PC-3 (cell line): ENCODE measurements around the gene MMP11.

Experiments used
- CTCF ChIP-seq: fragments of 300-600 bp; sonication (generic); conservative IDR thresholded peaks from 2 replicates; pipeline ENCODE4 v1.5.1; 2017; ENCODE audit warnings: antibody characterized with exemption, low read depth, mild to moderate bottlenecking, low read length
- EZH2 ChIP-seq: fragments of 300-600 bp; sonication (generic); IDR thresholded peaks from one replicate; pipeline ENCODE4 v1.6.1; 2017; ENCODE audit warnings: antibody characterized with exemption, mild to moderate bottlenecking, low read length; ENCODE audit not compliant: unreplicated experiment

- TF ChIP-seq CTCF (no peak), EZH2 (no peak)
Measured at GRCh38 chr22:23817146-23817545, 44.5 kb downstream of the MMP11 start.
